ENCODE measurements around the gene FSCN2. TPM values are rescaled to one million over a fixed set of nuclear protein-coding genes. Genes with fewer than 3 reads are reported as not detected.

FSCN2 gene
- polyA plus RNA-seq, 4 donors = 1.2 to 1.3 TPM; not detected in 2

DNA sequence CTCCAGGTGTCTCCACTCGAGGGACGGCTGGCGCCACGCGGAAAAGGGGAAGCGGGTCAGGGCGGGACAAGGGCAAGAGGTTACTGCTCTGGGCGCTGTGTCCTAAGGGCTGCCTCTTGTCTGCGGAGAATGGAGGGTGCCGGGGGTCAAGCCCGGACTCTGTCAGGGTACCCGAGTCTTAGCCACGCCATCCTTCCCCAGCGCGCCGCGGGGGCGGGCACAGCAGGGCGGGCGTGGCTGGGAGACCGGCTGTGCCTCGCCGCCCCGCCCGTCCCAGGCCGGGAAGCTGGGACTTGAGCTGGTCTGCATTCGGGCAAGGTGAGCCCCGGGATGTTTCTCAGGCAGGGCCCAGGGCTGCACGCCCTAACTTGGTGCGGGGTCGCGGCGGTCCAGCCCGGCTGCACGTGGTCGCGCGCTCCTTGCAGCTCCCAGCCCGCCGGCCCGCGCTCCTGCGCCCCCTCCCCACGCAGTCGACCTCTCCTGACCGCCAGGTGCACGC lies 9.3 kb upstream of the FSCN2 start:
- 1% methylated on average over 39 to 47 of the region's 47 CpGs for WGBS, 3 donors
- Histone ChIP-seq H3K27ac (ENCODE audit: low read depth in 1 of 3, low read length in 2 of 3) (peak overlapping the region; percentile 23 to 94 (median 81)), H3K4me3 (ENCODE audit: low read depth in 1 of 3, low read length in 3 of 3) (peak overlapping the region; percentile 43 to 70 (median 47)), H3K36me3 (ENCODE audit: control insufficient read depth in 3 of 3, insufficient read depth in 2 of 3, low read depth in 1 of 3, low read length in 3 of 3) (peaks cover 0 to 24% (median 0%) of the 10 kb centered on the region in 3 donors), H3K27me3 (ENCODE audit: control insufficient read depth in 3 of 3, insufficient read depth in 3 of 3, low read length in 3 of 3) (peaks cover 0 to 5% (median 0%) of the 10 kb centered on the region in 3 donors), H3K4me1 (ENCODE audit: control insufficient read depth in 3 of 3, insufficient read depth in 2 of 3, low read depth in 1 of 3, low read length in 2 of 3) (peaks cover 0 to 45% (median 9%) of the 10 kb centered on the region in 3 donors), H3K9me3 (ENCODE audit: control insufficient read depth in 2 of 2, insufficient read depth in 1 of 2, low read depth in 1 of 2, low read length in 1 of 2) (no peaks in the 10 kb centered on the region)
- no peak for FAIRE-seq
- peak; percentile 77 to 78 for DNase-seq

DNA sequence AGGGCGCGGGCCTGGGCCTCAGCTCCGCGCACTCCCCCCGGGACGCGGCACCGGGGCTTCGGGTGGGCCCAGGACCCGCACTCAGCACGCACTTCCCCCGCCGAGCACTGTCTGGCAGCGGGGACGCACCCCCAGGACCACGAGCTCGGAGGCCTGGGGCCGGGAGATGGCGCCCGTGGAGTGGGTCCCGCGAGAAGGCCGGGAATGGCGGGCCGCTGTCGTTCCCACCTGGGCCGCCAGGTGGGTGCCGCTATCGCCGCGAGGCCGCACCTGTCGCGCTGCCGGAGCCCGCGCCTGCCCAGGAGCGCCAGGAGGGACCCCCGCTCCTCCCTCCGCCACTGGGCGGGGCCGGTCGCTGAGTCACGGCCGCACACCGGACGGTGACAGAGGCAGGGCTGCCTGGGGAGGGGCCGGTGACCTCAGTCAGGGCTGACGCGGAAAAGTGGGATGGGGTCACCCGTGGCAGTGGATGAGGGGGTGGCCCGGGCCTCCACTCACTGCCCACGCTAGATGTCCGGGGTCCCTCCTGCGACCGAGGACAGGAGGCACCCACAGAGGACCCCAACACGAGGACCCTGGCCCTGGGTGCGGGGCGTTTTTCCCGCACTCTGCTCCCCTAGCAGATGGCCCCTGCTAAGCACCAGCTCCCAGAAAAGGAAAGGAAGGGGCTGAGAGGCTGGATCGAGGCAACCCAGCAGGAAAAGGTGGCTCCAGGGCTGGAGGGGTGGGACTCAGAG lies 8.7 kb upstream of the FSCN2 start:
- DNase-seq (peak; percentile 78 to 90), FAIRE-seq (no peak)
- H3K4me1 ChIP-seq (ENCODE audit: control insufficient read depth in 3 of 3, insufficient read depth in 2 of 3, low read depth in 1 of 3, low read length in 2 of 3) = peaks cover 0 to 47% (median 9%) of the 10 kb centered on the region in 3 donors
- H3K9me3 ChIP-seq (ENCODE audit: control insufficient read depth in 2 of 2, insufficient read depth in 1 of 2, low read depth in 1 of 2, low read length in 1 of 2) = no peaks in the 10 kb centered on the region
- H3K4me3 ChIP-seq (ENCODE audit: low read depth in 1 of 3, low read length in 3 of 3) = peak overlapping the region; percentile 43 to 70 (median 47)
- WGBS, 3 donors = 4 to 6% (median 4%) methylated on average over 24 to 61 of the region's 61 CpGs
- peak overlapping the region; percentile 66 to 94 (median 81) for H3K27ac ChIP-seq (ENCODE audit: low read depth in 1 of 3, low read length in 2 of 3)
- peaks cover 0 to 5% (median 0%) of the 10 kb centered on the region in 3 donors for H3K27me3 ChIP-seq (ENCODE audit: control insufficient read depth in 3 of 3, insufficient read depth in 3 of 3, low read length in 3 of 3)
- H3K36me3 ChIP-seq (ENCODE audit: control insufficient read depth in 3 of 3, insufficient read depth in 2 of 3, low read depth in 1 of 3, low read length in 3 of 3) = peaks cover 0 to 24% (median 0%) of the 10 kb centered on the region in 3 donors

DNA sequence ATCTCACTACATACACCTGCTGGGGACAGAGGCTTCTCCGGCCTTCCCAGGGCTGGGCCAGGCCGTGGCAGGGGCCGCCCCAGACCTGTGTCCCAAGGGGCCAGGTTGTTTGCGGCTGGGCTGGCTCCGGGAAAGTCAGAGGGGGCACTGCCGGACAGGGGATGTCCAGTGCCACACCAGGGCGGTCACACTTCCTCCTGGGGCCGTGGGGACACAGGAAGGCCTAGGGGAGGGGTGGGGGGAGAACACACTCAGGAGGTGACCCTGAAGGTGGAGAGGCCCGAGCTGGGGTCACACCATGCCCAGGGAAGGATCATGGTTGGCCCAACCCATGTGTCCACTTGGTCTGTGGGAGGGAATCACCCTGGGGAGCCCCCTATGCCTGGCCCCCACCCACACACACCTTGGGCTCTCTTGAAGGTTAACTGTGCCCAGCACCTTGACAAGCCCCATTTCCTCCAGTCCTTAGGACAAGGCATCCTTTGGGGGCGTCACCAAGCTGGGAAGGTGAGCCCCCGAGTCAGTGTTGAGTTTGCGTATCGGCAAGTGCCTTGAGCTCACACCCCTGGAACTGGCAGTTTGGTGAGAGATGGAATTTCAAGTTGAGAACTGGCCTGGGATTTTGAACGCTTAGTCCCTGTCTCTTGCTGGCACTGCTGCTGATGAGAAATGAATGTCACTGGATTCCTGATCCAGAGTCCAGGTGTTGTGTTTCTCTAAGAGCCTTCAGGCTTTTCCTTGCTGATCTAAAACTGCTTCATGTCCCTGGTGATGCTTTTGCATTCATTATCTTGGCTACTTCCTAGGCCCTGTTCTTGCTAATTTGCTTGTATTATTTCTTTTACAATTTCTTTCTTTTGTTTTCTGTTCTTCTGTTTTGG lies 7.9 kb upstream of the FSCN2 start:
- peak overlapping the region in 2 of 3 donors; percentile 47 to 70 for H3K4me3 ChIP-seq (ENCODE audit: low read depth in 1 of 3, low read length in 3 of 3)
- WGBS, 3 donors = 57 to 63% (median 62%) methylated on average over 14 of the region's 14 CpGs
- no peaks in the 10 kb centered on the region for H3K9me3 ChIP-seq (ENCODE audit: control insufficient read depth in 2 of 2, insufficient read depth in 1 of 2, low read depth in 1 of 2, low read length in 1 of 2)
- H3K36me3 ChIP-seq (ENCODE audit: control insufficient read depth in 3 of 3, insufficient read depth in 2 of 3, low read depth in 1 of 3, low read length in 3 of 3) = peaks cover 0 to 24% (median 0%) of the 10 kb centered on the region in 3 donors
- peak overlapping the region in 2 of 3 donors; percentile 66 to 81 for H3K27ac ChIP-seq (ENCODE audit: low read depth in 1 of 3, low read length in 2 of 3)
- H3K4me1 ChIP-seq (ENCODE audit: control insufficient read depth in 3 of 3, insufficient read depth in 2 of 3, low read depth in 1 of 3, low read length in 2 of 3) = peaks cover 0 to 47% (median 9%) of the 10 kb centered on the region in 3 donors
- peaks cover 0 to 5% (median 0%) of the 10 kb centered on the region in 3 donors for H3K27me3 ChIP-seq (ENCODE audit: control insufficient read depth in 3 of 3, insufficient read depth in 3 of 3, low read length in 3 of 3)
- FAIRE-seq = no peak
- no peak for DNase-seq

DNA sequence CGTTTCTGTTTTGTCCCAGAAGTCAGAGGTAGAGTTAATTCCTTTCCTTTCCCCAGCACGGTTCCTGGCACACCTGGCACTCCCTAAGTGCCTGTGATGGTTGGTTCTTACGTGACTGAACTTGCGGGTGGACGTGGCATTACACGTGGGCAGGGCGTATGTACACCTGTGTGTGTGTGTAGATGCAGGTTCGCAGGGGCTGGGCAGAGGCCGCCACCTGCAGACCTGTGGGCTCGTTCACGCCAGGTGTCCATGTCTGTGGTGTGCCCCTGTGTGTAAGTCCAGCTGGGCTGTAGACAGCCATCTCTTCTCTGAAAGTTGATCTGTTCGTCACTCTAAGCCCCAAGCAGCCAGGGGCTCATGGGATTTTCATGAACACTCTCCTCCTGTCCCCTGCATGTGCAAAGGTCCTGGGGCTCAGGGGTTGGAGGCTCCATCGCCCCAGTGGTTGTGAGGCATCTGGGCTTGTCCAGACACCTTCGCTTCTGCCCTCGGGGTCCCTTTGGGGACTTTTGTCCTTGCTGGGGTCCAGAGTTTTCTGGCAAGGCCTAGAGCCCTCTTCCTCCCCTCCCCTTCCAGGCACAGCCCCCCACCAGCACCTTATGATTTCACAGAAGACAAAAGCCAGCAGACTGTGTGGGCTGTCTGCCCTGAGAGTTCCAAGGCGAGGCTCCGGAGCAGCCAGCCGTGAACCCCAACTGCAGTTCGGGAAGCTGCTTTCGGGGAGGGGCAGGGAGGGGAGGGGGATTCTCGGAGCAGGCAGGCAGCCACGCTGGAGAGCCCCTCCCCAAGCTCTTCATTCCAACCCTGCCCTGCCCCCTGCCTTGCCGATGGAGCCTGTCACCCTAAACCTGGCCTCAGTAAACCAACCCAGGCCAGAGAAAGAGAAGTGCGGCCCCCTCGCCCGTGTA lies 5.4 kb upstream of the FSCN2 start:
- Histone ChIP-seq H3K36me3 (ENCODE audit: control insufficient read depth in 3 of 3, insufficient read depth in 2 of 3, low read depth in 1 of 3, low read length in 3 of 3) (peaks cover 0 to 5% (median 0%) of the 10 kb centered on the region in 3 donors), H3K9me3 (ENCODE audit: control insufficient read depth in 2 of 2, insufficient read depth in 1 of 2, low read depth in 1 of 2, low read length in 1 of 2) (no peaks in the 10 kb centered on the region), H3K27me3 (ENCODE audit: control insufficient read depth in 3 of 3, insufficient read depth in 3 of 3, low read length in 3 of 3) (peaks cover 0 to 18% (median 2%) of the 10 kb centered on the region in 3 donors), H3K27ac (ENCODE audit: low read depth in 1 of 3, low read length in 2 of 3) (no peak overlapping the region), H3K4me1 (ENCODE audit: control insufficient read depth in 3 of 3, insufficient read depth in 2 of 3, low read depth in 1 of 3, low read length in 2 of 3) (peaks cover 0 to 27% (median 8%) of the 10 kb centered on the region in 3 donors), H3K4me3 (ENCODE audit: low read depth in 1 of 3, low read length in 3 of 3) (no peak overlapping the region)
- 66 to 82% (median 81%) methylated on average over 26 of the region's 26 CpGs for WGBS, 3 donors
- no peak for FAIRE-seq
- DNase-seq = peak in 1 of 2 donors; percentile 69

DNA sequence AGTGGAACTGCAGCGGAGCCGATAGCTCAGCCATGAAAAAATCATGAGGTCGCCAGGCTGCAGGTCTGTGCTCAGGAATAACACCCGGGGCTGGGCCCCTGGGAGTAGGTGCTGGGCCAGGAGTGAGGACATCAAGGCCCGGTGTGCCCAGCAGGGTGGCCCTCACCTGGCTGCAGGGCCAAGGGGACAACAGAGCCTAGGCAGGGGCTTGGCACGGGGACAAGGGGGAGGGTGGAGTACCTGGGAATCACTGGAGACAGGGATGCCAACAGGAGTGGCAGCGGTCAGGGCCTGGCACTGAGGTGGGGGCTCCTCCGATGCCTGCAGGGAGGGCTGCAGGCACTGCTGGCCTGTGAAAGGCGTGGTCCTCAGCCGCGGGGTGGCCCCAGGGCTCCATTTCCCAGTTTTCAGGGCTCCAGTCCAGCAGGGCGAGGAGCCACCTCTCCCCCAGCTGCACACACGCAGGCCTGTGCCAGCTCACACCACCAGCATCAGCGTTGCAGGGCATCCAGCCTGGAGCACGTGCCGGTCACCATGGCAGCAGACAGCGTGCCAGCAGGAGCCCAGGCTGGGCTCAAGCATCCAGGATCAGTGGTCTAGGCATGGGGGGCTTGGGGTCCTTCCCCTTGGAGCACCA lies 4.7 kb upstream of the FSCN2 start:
- DNase-seq (no peak), FAIRE-seq (no peak)
- no peaks in the 10 kb centered on the region for H3K9me3 ChIP-seq (ENCODE audit: control insufficient read depth in 2 of 2, insufficient read depth in 1 of 2, low read depth in 1 of 2, low read length in 1 of 2)
- no peak overlapping the region for H3K4me3 ChIP-seq (ENCODE audit: low read depth in 1 of 3, low read length in 3 of 3)
- H3K27ac ChIP-seq (ENCODE audit: low read depth in 1 of 3, low read length in 2 of 3) = no peak overlapping the region
- peaks cover 0 to 26% (median 2%) of the 10 kb centered on the region in 3 donors for H3K27me3 ChIP-seq (ENCODE audit: control insufficient read depth in 3 of 3, insufficient read depth in 3 of 3, low read length in 3 of 3)
- peaks cover 0 to 22% (median under 1%) of the 10 kb centered on the region in 3 donors for H3K4me1 ChIP-seq (ENCODE audit: control insufficient read depth in 3 of 3, insufficient read depth in 2 of 3, low read depth in 1 of 3, low read length in 2 of 3)
- WGBS, 3 donors = 29 to 48% (median 38%) methylated on average over 14 to 17 of the region's 17 CpGs
- H3K36me3 ChIP-seq (ENCODE audit: control insufficient read depth in 3 of 3, insufficient read depth in 2 of 3, low read depth in 1 of 3, low read length in 3 of 3) = no peaks in the 10 kb centered on the region

DNA sequence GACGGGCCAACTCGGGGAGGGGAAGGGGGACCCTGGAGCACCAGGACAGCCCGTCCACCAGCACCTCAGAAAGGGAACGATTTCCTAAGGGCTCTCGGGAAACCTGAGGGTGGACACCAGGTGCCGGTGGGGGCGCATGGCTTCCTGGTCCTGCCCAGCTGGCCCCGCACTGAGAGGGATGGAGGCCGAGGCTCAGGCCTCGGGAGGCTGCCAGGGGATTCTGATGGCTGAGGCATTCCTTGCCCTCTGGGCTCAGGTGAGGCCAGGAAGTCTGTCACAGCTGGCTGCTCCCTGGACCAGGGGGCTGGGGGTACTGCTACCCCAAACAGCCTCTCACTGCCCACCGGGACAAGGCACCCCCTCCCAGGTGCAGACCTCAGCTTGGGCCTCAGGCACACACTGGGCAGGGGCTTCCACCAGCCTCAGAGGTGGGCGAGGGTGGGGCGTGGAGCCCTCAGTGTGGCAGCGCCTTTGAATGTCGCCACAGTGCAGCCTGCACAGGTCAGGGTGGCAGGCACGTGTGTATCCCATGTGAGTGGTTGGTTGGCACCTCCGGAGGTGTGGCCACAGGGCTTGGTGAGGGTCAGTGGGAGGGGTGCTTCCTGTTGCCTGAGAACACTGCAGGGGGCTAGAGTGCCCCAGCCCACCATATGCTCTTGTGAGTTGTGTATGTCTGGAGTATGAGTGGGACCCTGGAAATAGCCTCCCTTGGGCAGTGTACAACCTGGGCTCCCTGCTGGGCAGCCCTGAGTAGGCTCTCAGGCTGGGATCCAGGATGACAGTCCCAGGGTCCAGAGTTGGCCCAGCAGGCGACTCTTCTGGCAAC lies 3.9 kb upstream of the FSCN2 start:
- WGBS, 3 donors = 50 to 77% (median 59%) methylated on average over 16 to 18 of the region's 18 CpGs

DNA sequence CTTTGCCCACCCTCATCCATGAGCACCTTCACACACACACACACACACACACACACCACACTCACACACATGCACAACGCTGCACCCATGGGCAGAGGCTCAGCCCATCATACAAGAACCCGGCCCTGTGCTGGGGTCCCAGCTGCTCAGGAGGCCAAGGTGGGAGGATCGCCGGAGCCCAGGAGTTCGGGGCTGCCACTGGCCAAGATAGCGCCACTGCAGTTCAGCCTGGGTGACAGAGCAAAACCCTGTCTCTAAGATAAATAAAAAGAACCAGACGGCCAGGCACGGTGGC lies 3.4 kb upstream of the FSCN2 start:
- H3K4me3 ChIP-seq (ENCODE audit: low read depth in 1 of 3, low read length in 3 of 3) = no peak overlapping the region
- peaks cover 0 to 17% (median 0%) of the 10 kb centered on the region in 3 donors for H3K4me1 ChIP-seq (ENCODE audit: control insufficient read depth in 3 of 3, insufficient read depth in 2 of 3, low read depth in 1 of 3, low read length in 2 of 3)
- H3K9me3 ChIP-seq (ENCODE audit: control insufficient read depth in 2 of 2, insufficient read depth in 1 of 2, low read depth in 1 of 2, low read length in 1 of 2) = no peaks in the 10 kb centered on the region
- FAIRE-seq (no peak), DNase-seq (no peak)
- no peaks in the 10 kb centered on the region for H3K36me3 ChIP-seq (ENCODE audit: control insufficient read depth in 3 of 3, insufficient read depth in 2 of 3, low read depth in 1 of 3, low read length in 3 of 3)
- no peak overlapping the region for H3K27ac ChIP-seq (ENCODE audit: low read depth in 1 of 3, low read length in 2 of 3)
- peaks cover 0 to 34% (median 2%) of the 10 kb centered on the region in 3 donors for H3K27me3 ChIP-seq (ENCODE audit: control insufficient read depth in 3 of 3, insufficient read depth in 3 of 3, low read length in 3 of 3)
- 65 to 74% (median 71%) methylated on average over 8 of the region's 8 CpGs for WGBS, 3 donors

More for the DNA sequence above, 3.9 kb upstream of the FSCN2 start:
- H3K4me3 ChIP-seq (ENCODE audit: low read depth in 1 of 3, low read length in 3 of 3) = no peak overlapping the region
- DNase-seq (no peak), FAIRE-seq (no peak)
- H3K27ac ChIP-seq (ENCODE audit: low read depth in 1 of 3, low read length in 2 of 3) = no peak overlapping the region
- peaks cover 0 to 20% (median 0%) of the 10 kb centered on the region in 3 donors for H3K4me1 ChIP-seq (ENCODE audit: control insufficient read depth in 3 of 3, insufficient read depth in 2 of 3, low read depth in 1 of 3, low read length in 2 of 3)
- H3K9me3 ChIP-seq (ENCODE audit: control insufficient read depth in 2 of 2, insufficient read depth in 1 of 2, low read depth in 1 of 2, low read length in 1 of 2) = no peaks in the 10 kb centered on the region
- H3K27me3 ChIP-seq (ENCODE audit: control insufficient read depth in 3 of 3, insufficient read depth in 3 of 3, low read length in 3 of 3) = peaks cover 0 to 33% (median 2%) of the 10 kb centered on the region in 3 donors
- no peaks in the 10 kb centered on the region for H3K36me3 ChIP-seq (ENCODE audit: control insufficient read depth in 3 of 3, insufficient read depth in 2 of 3, low read depth in 1 of 3, low read length in 3 of 3)
